Neuronal stem cell (in vitro differentiated cells): ENCODE results near the gene ATP6V0D1. TPM values are rescaled to one million over a fixed set of nuclear protein-coding genes. Genes with fewer than 3 reads are reported as not detected.

ENCODE experiments used
- DNase-seq: peaks from one replicate; pipeline ENCODE4 v3.0.0-alpha.2; 2013; ENCODE audit warnings: low spot score
- H2AFZ ChIP-seq: one replicate; pipeline ENCODE4 v1.6.1; 2013; ENCODE audit warnings: mild to moderate bottlenecking, low read length, inconsistent platforms
- H2AK5ac ChIP-seq: 2 replicates; pipeline ENCODE4 v1.6.1; 2013; ENCODE audit warnings: low read depth, mild to moderate bottlenecking, inconsistent platforms, low read length, moderate library complexity, mixed read lengths
- H2BK120ac ChIP-seq: 2 replicates; pipeline ENCODE4 v1.6.1; 2013; ENCODE audit warnings: low read depth, mild to moderate bottlenecking, inconsistent platforms, low read length, moderate library complexity, mixed read lengths
- H2BK12ac ChIP-seq: one replicate; pipeline ENCODE4 v1.6.1; 2013; ENCODE audit warnings: low read length, inconsistent platforms
- H2BK15ac ChIP-seq: 2 replicates; pipeline ENCODE4 v1.6.1; 2013; ENCODE audit warnings: mild to moderate bottlenecking, low read length, inconsistent platforms, mixed read lengths
- H2BK5ac ChIP-seq: one replicate; pipeline ENCODE4 v1.6.1; 2013; ENCODE audit warnings: inconsistent platforms, mild to moderate bottlenecking, low read length, moderate library complexity
- H3K14ac ChIP-seq: one replicate; pipeline ENCODE4 v1.6.1; 2013; ENCODE audit warnings: low read length, inconsistent platforms
- H3K18ac ChIP-seq: 2 replicates; pipeline ENCODE4 v1.6.1; 2013; ENCODE audit warnings: low read length, inconsistent platforms
- H3K23ac ChIP-seq: 2 replicates; pipeline ENCODE4 v1.6.1; 2013; ENCODE audit warnings: low read depth, mild to moderate bottlenecking, mixed read lengths, low read length, inconsistent platforms; ENCODE audit not compliant: poor library complexity
- H3K27ac ChIP-seq: replicated peaks from 3 replicates; pipeline ENCODE4 v1.5.1; 2013; ENCODE audit warnings: low read length, inconsistent platforms
- H3K27me3 ChIP-seq, 3 experiments: 2 replicates each; pipeline ENCODE4 v1.6.1; 2013; ENCODE audit warnings: low read length in 3 of 3, mild to moderate bottlenecking in 2 of 3, inconsistent platforms in 1 of 3, low read depth in 1 of 3, mixed read lengths in 1 of 3, moderate library complexity in 1 of 3; ENCODE audit not compliant: control insufficient read depth in 3 of 3, insufficient read depth in 3 of 3
- H3K36me3 ChIP-seq, 2 donors: replicated peaks in 1 of 2; 2 replicates each; pipeline ENCODE4 v1.6.1; 2013; ENCODE audit warnings: low read length in 2 of 2; ENCODE audit not compliant: control insufficient read depth in 2 of 2, insufficient read depth in 2 of 2
- H3K4ac ChIP-seq: 2 replicates; pipeline ENCODE4 v1.6.1; 2013; ENCODE audit warnings: inconsistent platforms, mild to moderate bottlenecking, low read length, moderate library complexity
- H3K4me1 ChIP-seq, 2 donors: 1 replicate in 1 of 2; 2 replicates in 1 of 2; pipeline ENCODE4 v1.6.1; 2013; ENCODE audit warnings: low read length in 2 of 2, low read depth in 1 of 2; ENCODE audit not compliant: control insufficient read depth in 2 of 2, insufficient read depth in 1 of 2
- H3K4me2 ChIP-seq: one replicate; pipeline ENCODE4 v1.6.1; 2013; ENCODE audit warnings: mild to moderate bottlenecking, low read length, inconsistent platforms; ENCODE audit not compliant: insufficient read depth, poor library complexity, severe bottlenecking
- H3K4me3 ChIP-seq, 2 donors: 2 replicates each; pipeline ENCODE4 v1.5.1; 2013; ENCODE audit warnings: low read length in 2 of 2, mild to moderate bottlenecking in 2 of 2, inconsistent platforms in 1 of 2, moderate library complexity in 1 of 2
- H3K79me1 ChIP-seq: one replicate; pipeline ENCODE4 v1.6.1; 2013; ENCODE audit warnings: low read depth, mild to moderate bottlenecking, inconsistent platforms, low read length, moderate library complexity
- H3K9ac ChIP-seq: one replicate; pipeline ENCODE4 v1.6.1; 2013; ENCODE audit warnings: mild to moderate bottlenecking, low read depth, low read length, inconsistent platforms; ENCODE audit not compliant: poor library complexity
- H3K9me3 ChIP-seq, 2 donors: replicated peaks in 1 of 2; 2 replicates each; pipeline versions ENCODE3 to v1.6.1; 2013; ENCODE audit warnings: low read length in 2 of 2, mild to moderate bottlenecking in 2 of 2, inconsistent platforms in 1 of 2, low read depth in 1 of 2, mixed read lengths in 1 of 2, moderate library complexity in 1 of 2; ENCODE audit not compliant: control insufficient read depth in 2 of 2, insufficient read depth in 1 of 2
- H4K8ac ChIP-seq: one replicate; pipeline ENCODE4 v1.6.1; 2013; ENCODE audit warnings: low read depth, mild to moderate bottlenecking, inconsistent platforms, low read length, moderate library complexity
- H4K91ac ChIP-seq: one replicate; pipeline ENCODE4 v1.6.1; 2013; ENCODE audit warnings: low read length, low read depth, mild to moderate bottlenecking, inconsistent platforms; ENCODE audit not compliant: poor library complexity
- WGBS, 2 donors: extraction: QIAGEN DNeasy Blood & Tissue Kit; methylation state at CpG; one replicate each; pipeline ENCODE4 v1.1.7; 2013; ENCODE audit warnings: missing lambda C conversion rate in 2 of 2, mixed read lengths in 1 of 2; ENCODE audit not compliant: insufficient read length in 2 of 2, insufficient replicate concordance in 1 of 2; ENCODE audit errors: extremely low coverage in 2 of 2; 5-methylcytosine and 5-hydroxymethylcytosine counted together
- polyA plus RNA-seq, 2 experiments: library from polyadenylated mRNA; stranded (reverse); fragments of 200-250 nt; gene quantifications; one replicate each; pipeline ENCODE4 v1.2.3, GENCODE V29; 2013

Gene ATP6V0D1
- 20.8 TPM for polyA plus RNA-seq (2013, experiment 1 of 2)
- polyA plus RNA-seq (2013, experiment 2 of 2): 20.9 TPM

- no peak within 1 kb of the TSS for H3K14ac ChIP-seq
- H3K9me3 ChIP-seq: no peaks in the 10 kb centered on the region
- H3K9ac ChIP-seq: peak within 1 kb of the TSS; percentile 85
- H4K8ac ChIP-seq: peak within 1 kb of the TSS; percentile 52
- no peaks in the 10 kb centered on the region for H3K27me3 ChIP-seq
- H3K4me1 ChIP-seq: peaks cover 3 to 14% of the 10 kb centered on the region in 2 donors
- H4K91ac ChIP-seq: no peak within 1 kb of the TSS
- H3K18ac ChIP-seq: peak within 1 kb of the TSS; percentile 35
- peak within 1 kb of the TSS; percentile 76 for H2BK5ac ChIP-seq
- H3K27ac ChIP-seq: no peak within 1 kb of the TSS
- no peak within 1 kb of the TSS for H2BK15ac ChIP-seq
- no peak within 1 kb of the TSS for H2BK12ac ChIP-seq
- peak; percentile 98 for DNase-seq
- H2AFZ ChIP-seq: peak within 1 kb of the TSS; percentile 92
- no peak within 1 kb of the TSS for H3K4ac ChIP-seq
- no peak within 1 kb of the TSS for H2AK5ac ChIP-seq
- H2BK120ac ChIP-seq: no peak within 1 kb of the TSS
- peak within 1 kb of the TSS; percentile 8 for H3K23ac ChIP-seq
- peak within 1 kb of the TSS; percentile 68 for H3K4me2 ChIP-seq
- no peaks in the 10 kb centered on the region for H3K79me1 ChIP-seq
- peak within 1 kb of the TSS; percentile 67 to 98 for H3K4me3 ChIP-seq
- no CpG with 5 or more reads among the region's 57 CpGs for WGBS, 2 donors
- peaks cover 0 to 16% of the 10 kb centered on the region in 2 donors for H3K36me3 ChIP-seq
Measured at GRCh38 chr16:67480833-67481560, at the start of gene ATP6V0D1. Gene ATP6V0D1 (minus strand): TSS chr16:67481157. CDS start chr16:67481086, 71 bp downstream.

GRCh38 chr16:67530013-67530939, 49.3 kb upstream of the ATP6V0D1 start:
- H3K27me3 ChIP-seq: peaks cover 2 to 53% (median 5%) of the 10 kb centered on the region in 3 experiments
- no peak for DNase-seq
- peak overlapping the region; percentile 95 for H3K18ac ChIP-seq
- no peak overlapping the region for H2BK5ac ChIP-seq
- peak overlapping the region; percentile 72 for H2AK5ac ChIP-seq
- H4K91ac ChIP-seq: no peak overlapping the region
- H2BK120ac ChIP-seq: no peak overlapping the region
- WGBS, 2 donors: no CpG with 5 or more reads among the region's 48 CpGs
- no peak overlapping the region for H3K4ac ChIP-seq
- H3K14ac ChIP-seq: no peak overlapping the region
- H3K23ac ChIP-seq: peak overlapping the region; percentile 89
- H2BK15ac ChIP-seq: peak overlapping the region; percentile 20
- no peaks in the 10 kb centered on the region for H3K9me3 ChIP-seq
- H3K27ac ChIP-seq: no peak overlapping the region
- no peak overlapping the region for H2BK12ac ChIP-seq
- H3K79me1 ChIP-seq: peaks cover 2% of the 10 kb centered on the region
- no peak overlapping the region for H4K8ac ChIP-seq
- peak overlapping the region; percentile 66 for H3K9ac ChIP-seq
- H2AFZ ChIP-seq: peak overlapping the region; percentile 96
- H3K4me2 ChIP-seq: peak overlapping the region; percentile 97
- peaks cover 0 to 4% of the 10 kb centered on the region in 2 donors for H3K36me3 ChIP-seq
- H3K4me1 ChIP-seq: peaks cover 14 to 20% of the 10 kb centered on the region in 2 donors
- peak overlapping the region; percentile 89 to 96 for H3K4me3 ChIP-seq

- no peaks in the 10 kb centered on the region for H3K9me3 ChIP-seq
- peak overlapping the region; percentile 23 for H3K14ac ChIP-seq
- no peak overlapping the region for H2BK15ac ChIP-seq
- no peak overlapping the region for H2BK12ac ChIP-seq
- no peak overlapping the region for H4K8ac ChIP-seq
- H3K4me1 ChIP-seq: peaks cover 17 to 20% of the 10 kb centered on the region in 2 donors
- H2AK5ac ChIP-seq: peak overlapping the region; percentile 73
- peak overlapping the region; percentile 89 for H3K23ac ChIP-seq
- H3K27ac ChIP-seq: no peak overlapping the region
- peak overlapping the region; percentile 95 for H3K18ac ChIP-seq
- peak overlapping the region; percentile 97 for H3K4me2 ChIP-seq
- H3K36me3 ChIP-seq: peaks cover 0 to 4% of the 10 kb centered on the region in 2 donors
- peak overlapping the region; percentile 79 for H2BK5ac ChIP-seq
- H3K79me1 ChIP-seq: peaks cover 2% of the 10 kb centered on the region
- H3K4me3 ChIP-seq: peak overlapping the region; percentile 89 to 96
- H3K4ac ChIP-seq: no peak overlapping the region
- peaks cover 4 to 53% (median 9%) of the 10 kb centered on the region in 3 experiments for H3K27me3 ChIP-seq
- DNase-seq: no peak
- H2AFZ ChIP-seq: peak overlapping the region; percentile 96
- H3K9ac ChIP-seq: peak overlapping the region; percentile 88
- no peak overlapping the region for H4K91ac ChIP-seq
- WGBS, 2 donors: no CpG with 5 or more reads among the region's 16 CpGs
- no peak overlapping the region for H2BK120ac ChIP-seq
Measured at GRCh38 chr16:67529582-67530012, 48.6 kb upstream of the ATP6V0D1 start.
